Right renal cortex interstitium (tissue), 3 donors: ENCODE data around the gene TATDN2. TPM values are rescaled to one million over a fixed set of nuclear protein-coding genes. Genes with fewer than 3 reads are reported as not detected.

Source experiments
- DNase-seq, 3 donors: peaks; one replicate each; pipeline ENCODE4 v3.0.0-alpha.2; 2013; ENCODE audit warnings: low read depth in 3 of 3, low spot score in 2 of 3
- polyA plus RNA-seq, 3 donors: library from polyadenylated mRNA; unstranded; fragments of 120-200 nt; gene quantifications; one replicate each; pipeline ENCODE4 v1.2.1, GENCODE V29; 2013; ENCODE audit not compliant: insufficient read length in 3 of 3

TATDN2 gene
- polyA plus RNA-seq, 3 donors = 35.1 to 36.2 (median 36.1) TPM

GRCh38 chr3:10234526-10235230 is 13.6 kb upstream of the TATDN2 start:
- no peak for DNase-seq

DNA sequence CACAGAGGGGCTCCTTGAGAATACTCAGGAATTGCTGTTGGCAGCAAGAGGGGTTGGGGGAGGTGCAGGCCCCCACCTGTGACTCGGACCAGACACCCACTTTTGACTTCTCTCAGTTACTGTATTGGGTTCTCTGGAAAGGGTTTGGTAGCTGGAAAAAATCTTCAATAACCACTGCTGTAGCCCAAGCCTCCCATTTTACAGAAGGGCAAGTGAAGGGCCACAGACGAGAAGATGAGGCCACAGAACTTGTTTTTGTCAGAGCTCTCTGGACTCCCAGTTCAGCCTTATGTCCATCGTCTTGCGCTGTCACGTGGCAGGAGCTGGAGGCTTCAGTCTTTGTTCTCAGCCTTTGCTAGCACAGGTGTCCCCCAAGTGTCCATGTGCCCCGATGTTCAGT is 12.7 kb upstream of the TATDN2 start:
- DNase-seq = no peak

- no peak for DNase-seq
These were observed 9.7 kb upstream of the TATDN2 start for GRCh38 chr3:10238345-10239183.

- DNase-seq = no peak
These were observed 7.5 kb upstream of the TATDN2 start for GRCh38 chr3:10240799-10241198.

DNA sequence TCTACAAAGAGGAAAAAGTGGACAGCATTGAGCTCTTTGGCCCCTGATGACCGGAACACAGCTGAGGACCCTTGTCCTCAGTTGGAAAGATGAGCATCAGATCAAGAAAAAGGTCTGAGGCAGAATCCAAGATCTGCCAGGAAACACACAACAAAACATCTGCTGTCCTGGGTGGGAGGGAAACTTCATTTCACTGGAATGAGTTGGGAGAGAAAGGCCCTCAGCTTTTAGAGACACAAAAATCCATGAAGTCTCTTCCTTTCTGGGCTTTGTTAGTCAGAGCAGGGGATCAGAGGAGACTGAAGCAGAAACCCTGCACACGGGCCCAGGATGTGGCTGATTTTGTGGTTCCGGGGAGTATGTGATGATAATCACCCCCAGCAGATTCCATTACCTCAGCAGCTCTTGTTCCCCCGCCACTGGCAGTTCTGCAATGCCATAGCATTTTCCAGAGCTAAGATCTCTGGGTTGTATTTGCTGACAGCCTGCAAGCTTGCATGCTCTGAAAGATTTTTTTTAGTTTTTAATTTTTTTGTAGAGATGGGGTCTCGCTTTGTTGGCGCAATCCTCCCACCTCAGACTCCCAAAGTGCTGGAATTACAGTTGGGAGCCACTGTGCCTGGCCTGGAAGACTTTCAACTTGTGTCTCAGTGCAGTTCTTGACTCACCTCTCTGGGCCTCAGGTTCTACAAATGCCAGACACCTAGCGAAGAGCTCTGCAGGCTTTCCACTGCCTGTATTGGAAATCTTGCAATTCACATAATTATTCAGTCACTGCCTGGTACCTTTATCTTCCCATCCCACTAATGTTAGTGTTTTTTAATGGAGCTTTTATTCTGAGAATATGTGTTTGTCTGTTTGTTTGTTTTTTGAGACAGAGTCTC is 5.8 kb upstream of the TATDN2 start:
- DNase-seq = no peak

GRCh38 chr3:10244009-10244408 is 4.2 kb upstream of the TATDN2 start:
- DNase-seq = no peak

- DNase-seq = no peak
These were observed 3.1 kb upstream of the TATDN2 start for GRCh38 chr3:10245081-10245712.

GRCh38 chr3:10247679-10248183 is 528 bp upstream of the TATDN2 start:
- no peak for DNase-seq

GRCh38 chr3:10248984-10249748 is 907 bp downstream of the TATDN2 start:
- DNase-seq = no peak

- DNase-seq = no peak
These were observed 1.6 kb downstream of the TATDN2 start for GRCh38 chr3:10249833-10250232.

DNA sequence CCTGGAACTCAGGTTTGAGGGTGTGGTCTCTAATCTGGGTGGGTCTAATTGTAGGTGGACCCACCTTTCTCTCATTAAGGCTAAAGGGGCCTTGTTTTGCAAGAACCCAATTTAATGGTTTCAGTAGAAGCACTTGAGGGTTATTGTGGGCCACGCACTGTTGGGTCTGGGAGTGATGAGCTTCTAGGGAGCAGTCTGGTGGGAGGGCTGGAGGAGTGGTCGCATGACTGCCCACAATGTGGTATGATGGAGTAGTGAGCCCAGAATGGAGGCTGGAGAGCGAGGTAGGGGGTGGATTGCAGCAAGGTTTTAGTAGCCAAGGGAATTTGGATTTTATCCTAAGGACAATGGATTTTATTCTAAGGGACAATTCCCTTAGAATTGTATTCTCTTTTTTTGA is 2.7 kb downstream of the TATDN2 start:
- no peak for DNase-seq

DNA sequence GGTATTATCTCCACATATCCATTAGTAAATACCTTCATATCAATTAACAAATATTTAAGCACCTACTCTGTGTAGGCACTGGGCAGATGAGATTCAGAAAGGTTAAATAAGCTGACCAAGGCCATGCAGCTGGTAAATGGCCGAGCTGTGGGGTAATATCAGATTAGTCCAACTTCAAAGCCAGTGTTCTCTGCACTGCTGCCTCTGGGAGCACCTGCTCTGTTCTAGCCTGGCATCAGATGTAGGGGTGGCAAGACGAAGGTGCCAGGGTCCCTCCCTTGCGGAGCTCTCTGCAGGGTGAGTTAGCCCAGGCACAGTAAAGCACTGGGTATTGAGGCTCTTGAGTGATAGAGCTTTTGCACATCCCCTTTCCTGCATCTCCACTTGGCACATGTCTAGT is 5.5 kb downstream of the TATDN2 start:
- DNase-seq = no peak

DNA sequence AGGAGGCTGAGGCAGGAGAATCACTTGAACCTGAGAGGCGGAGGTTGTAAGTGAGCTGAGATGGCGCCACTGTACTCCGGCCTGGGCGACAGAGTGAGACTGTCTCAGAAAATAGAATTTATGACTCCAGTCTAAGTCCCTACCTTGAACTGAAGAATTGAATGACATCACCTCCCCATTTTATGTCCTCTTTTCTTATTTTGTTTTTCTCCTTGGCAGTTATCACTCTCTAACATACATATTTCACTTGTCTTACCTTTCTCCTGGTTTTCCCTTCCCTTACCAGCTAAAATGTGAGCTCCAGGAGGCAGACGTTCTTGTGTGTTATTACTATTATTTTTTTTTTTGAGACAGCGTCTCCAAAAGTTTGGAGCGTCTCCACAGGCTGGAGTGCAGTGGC is 7.6 kb downstream of the TATDN2 start:
- DNase-seq = no peak

DNA sequence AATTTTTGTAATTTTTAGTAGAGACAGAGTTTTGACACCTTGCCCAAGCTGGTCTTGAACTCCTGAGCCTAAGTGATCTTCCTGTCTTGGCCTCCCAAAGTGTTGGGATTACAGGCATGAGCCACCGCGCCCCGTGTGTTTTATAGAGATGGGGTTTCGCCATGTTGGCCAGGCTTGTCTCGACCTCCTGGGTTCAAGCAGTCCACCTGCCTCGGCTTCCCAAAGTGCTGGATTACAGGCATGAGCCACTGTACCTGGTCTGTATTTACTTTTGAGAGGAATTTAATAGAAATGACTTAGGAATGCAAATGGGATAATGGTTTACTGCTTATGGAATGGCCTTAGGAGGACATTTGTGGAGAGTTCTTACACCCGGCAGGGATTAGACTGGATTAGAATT is 10.8 kb downstream of the TATDN2 start:
- no peak for DNase-seq

DNA sequence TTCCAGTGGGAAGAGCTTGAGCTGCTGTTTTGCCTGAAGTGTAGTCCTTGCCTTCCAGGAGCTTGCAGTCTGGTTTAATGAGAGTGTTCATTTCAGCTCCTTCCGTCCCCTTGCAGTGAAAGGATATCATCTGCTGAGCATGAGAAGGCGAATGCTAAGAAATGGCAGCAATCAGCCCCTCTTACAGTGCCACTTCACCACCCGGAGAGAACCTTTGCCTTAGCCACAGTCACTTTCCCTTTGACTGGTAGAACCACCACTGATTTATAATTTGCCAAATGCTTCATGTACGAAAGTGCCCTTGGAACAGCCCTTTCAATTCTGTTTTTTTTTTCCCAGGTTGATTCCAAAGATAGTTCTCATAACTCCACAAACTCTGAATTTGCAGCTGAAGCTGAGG is 11.5 kb downstream of the TATDN2 start:
- no peak for DNase-seq

DNA sequence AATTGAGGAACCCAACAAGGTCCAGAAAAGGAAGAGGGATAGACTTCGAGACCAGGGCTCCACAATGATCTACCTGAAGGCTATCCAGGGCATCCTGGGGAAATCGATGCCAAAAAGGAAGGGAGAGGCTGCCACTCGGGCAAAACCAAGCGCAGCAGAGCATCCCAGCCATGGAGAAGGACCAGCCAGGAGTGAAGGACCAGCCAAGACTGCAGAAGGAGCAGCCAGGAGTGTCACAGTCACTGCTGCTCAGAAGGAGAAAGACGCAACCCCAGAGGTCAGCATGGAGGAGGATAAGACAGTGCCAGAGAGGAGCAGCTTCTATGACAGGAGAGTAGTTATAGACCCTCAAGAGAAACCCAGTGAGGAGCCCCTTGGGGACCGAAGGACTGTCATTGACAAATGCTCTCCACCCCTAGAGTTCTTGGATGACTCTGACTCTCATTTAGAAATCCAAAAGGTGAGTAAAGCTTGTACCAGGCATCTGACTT is 12.0 kb downstream of the TATDN2 start:
- DNase-seq = no peak

GRCh38 chr3:10262027-10262426 is 13.8 kb downstream of the TATDN2 start:
- no peak for DNase-seq

DNA sequence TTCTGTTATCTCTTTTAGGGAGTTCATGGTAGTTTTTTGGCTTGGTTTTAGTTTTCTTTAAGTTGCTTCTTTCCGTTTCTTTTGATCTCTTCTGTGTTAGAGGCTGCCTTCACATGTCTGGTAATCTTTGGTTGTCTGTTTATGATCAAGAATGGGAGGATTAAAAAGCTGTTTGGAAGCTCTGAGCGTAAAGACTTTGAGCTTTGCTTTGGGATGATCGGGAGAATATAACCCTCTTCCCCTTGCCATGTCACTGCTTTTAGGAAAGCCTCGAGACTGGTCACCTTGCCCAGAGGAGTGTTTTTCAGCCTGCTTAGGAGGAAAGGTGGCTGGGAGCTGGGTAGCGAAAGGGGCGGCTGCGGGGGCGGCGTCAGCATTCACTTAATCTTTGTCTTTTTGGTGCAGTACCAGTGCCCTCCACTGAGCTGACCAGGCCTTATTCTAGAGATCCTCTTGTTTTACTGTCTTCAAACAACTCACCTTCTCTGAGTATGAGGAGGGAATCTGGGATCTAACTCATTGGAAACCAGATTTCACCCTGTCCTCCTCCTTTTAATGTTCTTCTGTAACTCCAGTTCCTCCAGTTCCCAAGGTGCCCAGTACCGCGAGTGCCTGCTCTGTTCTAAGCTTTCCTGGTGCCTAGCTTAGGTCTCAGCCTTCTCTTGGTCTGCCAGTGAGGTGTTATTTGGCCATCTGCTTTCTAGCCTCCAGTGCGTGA is 15.5 kb downstream of the TATDN2 start:
- no peak for DNase-seq

DNA sequence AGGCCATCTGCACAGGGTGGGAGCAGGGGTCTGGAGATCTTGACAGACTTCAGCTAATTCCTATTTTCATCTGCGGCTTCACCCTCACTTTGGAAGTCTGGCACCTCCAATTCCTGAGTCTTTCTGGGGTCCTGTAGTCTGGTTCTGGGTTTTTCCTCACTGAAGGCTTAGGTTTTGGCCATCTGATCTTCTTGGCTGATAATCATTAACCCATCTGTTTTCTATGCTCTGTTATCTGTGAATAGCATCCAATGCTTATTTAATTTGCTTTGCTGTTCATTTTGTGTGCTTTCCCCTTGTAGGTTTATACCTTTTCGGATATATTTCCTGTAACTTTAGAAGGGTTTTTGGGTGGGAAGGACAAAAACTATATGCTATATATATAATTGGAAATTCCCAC is 17.6 kb downstream of the TATDN2 start:
- no peak for DNase-seq
